Stomach (tissue), 4 donors: Measurements from ENCODE around the gene FYN.

Experiments
- EP300 ChIP-seq: sonication (generic); formaldehyde crosslinking; IDR thresholded peaks from one replicate; pipeline ENCODE4 v1.6.1; 2017; ENCODE audit warnings: antibody characterized with exemption
- TF ChIP-seq, protein P1 (sequence below), 7 experiments: fragments of 450-650 bp in 4 of 7; fragments of 200-600 bp in 3 of 7; sonication (generic) in 3 of 7; IDR thresholded peaks; one replicate each; pipeline ENCODE4 v1.5.1; 2016 to 2019; ENCODE audit warnings: antibody characterized with exemption in 7 of 7, control low read depth in 2 of 7, mild to moderate bottlenecking in 1 of 7

DNA sequence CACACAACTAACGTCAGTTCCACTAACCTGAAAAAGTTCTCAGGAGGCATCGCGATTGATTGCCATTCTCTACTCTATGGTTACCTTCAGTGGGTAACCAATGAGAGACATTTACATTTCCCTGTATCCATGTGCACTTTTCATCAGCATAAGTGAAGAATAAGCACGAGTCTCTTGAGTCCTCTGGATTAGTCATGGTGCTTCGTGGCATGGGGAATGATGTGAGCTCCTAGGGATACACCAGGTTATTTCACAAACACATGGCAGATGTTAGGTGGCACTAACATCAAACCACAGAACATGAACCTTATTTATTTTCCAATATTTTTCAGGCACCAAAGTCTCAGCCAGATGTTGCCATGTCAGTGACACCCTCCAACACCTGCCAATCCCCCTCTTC, 64.0 kb downstream of the FYN start:
- TF ChIP-seq, protein P1, sequence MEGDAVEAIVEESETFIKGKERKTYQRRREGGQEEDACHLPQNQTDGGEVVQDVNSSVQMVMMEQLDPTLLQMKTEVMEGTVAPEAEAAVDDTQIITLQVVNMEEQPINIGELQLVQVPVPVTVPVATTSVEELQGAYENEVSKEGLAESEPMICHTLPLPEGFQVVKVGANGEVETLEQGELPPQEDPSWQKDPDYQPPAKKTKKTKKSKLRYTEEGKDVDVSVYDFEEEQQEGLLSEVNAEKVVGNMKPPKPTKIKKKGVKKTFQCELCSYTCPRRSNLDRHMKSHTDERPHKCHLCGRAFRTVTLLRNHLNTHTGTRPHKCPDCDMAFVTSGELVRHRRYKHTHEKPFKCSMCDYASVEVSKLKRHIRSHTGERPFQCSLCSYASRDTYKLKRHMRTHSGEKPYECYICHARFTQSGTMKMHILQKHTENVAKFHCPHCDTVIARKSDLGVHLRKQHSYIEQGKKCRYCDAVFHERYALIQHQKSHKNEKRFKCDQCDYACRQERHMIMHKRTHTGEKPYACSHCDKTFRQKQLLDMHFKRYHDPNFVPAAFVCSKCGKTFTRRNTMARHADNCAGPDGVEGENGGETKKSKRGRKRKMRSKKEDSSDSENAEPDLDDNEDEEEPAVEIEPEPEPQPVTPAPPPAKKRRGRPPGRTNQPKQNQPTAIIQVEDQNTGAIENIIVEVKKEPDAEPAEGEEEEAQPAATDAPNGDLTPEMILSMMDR (IDR thresholded peaks at IDR 0.05), result no peak
- no peak for TF ChIP-seq EP300
